Measurements from ENCODE around the gene FAM222B. TPM values are rescaled to one million over a fixed set of nuclear protein-coding genes. Genes with fewer than 3 reads are reported as not detected.

Gene FAM222B
- total RNA-seq, 1 experiment from 2014 or later, result 4.8 TPM

GRCh38 chr17:28746611-28747050, 96.0 kb downstream of the FAM222B start:
- DNase-seq (peak; percentile 74), ATAC-seq (peak; percentile 11)
- BruUV-seq (replicated peaks), result no TSS peak
- H3K27me3 ChIP-seq (ENCODE audit: low read length), result no peaks in the 10 kb centered on the region
- peak overlapping the region; percentile 89 for H3K4me3 ChIP-seq (ENCODE audit: low read length)
- peaks cover 27% of the 10 kb centered on the region for H3K4me1 ChIP-seq (ENCODE audit: insufficient read depth, low read length)
- TF ChIP-seq EZH2 (IDR thresholded peaks at IDR 0.05; ENCODE audit: low read length, unreplicated experiment), result no peak
- no peak for TF ChIP-seq EZH2phosphoT487 (IDR thresholded peaks at IDR 0.05; ENCODE audit: borderline replicate concordance, low read length)
- TF ChIP-seq CTCF (conservative IDR thresholded peaks at IDR 0.05; ENCODE audit: low read depth, low read length), result no peak
- H3K9ac ChIP-seq (ENCODE audit: low read length), result peak overlapping the region; percentile 95
- H2AFZ ChIP-seq (ENCODE audit: low read length), result no peak overlapping the region
- no peaks in the 10 kb centered on the region for H3F3A ChIP-seq (ENCODE audit: low read length, unreplicated experiment)
- no peaks in the 10 kb centered on the region for H3K9me2 ChIP-seq (replicated peaks; ENCODE audit: low read length)
- no peaks in the 10 kb centered on the region for H3K9me3 ChIP-seq (ENCODE audit: low read length)
- intact Hi-C loops (cut with micrococcal nuclease), result no loop called here
- peaks cover 27% of the 10 kb centered on the region for H4K20me1 ChIP-seq (ENCODE audit: low read length)
- POLR2A ChIA-PET (ENCODE audit: unreplicated experiment), result interaction anchor here (0.5 to 1.0 kb wide), 2 partner anchors 18 to 20 kb away, joined by 4 read pairs; partner anchors contain the start of genes NEK8 and TLCD1
- H3K4me2 ChIP-seq (ENCODE audit: low read length), result peak overlapping the region; percentile 99
- peaks cover 30% of the 10 kb centered on the region for H3K36me3 ChIP-seq (ENCODE audit: low read depth, low read length)
- CTCF ChIA-PET, result interaction anchor here (0.9 to 2.8 kb wide), 3 partner anchors 18 to 20 kb away, joined by 3 to 14 read pairs (median 11); partner anchors contain the start of genes NEK8 and TLCD1
- H3K27ac ChIP-seq (ENCODE audit: low read length), result peak overlapping the region; percentile 99
- peaks cover 51% of the 10 kb centered on the region for H3K79me2 ChIP-seq (ENCODE audit: low read length)

GRCh38 chr17:28745786-28746411, 96.7 kb downstream of the FAM222B start:
- POLR2A ChIA-PET (ENCODE audit: unreplicated experiment), result interaction anchor here (0.8 to 1.0 kb wide), 2 partner anchors 17 to 19 kb away, joined by 3 to 4 read pairs; partner anchors contain the start of genes NEK8 and TLCD1
- intact Hi-C loops (cut with micrococcal nuclease), result no loop called here

GRCh38 chr17:28744972-28745785, 97.4 kb downstream of the FAM222B start:
- no peak for TF ChIP-seq EZH2phosphoT487 (IDR thresholded peaks at IDR 0.05; ENCODE audit: borderline replicate concordance, low read length)
- TF ChIP-seq EZH2 (IDR thresholded peaks at IDR 0.05; ENCODE audit: low read length, unreplicated experiment), result no peak
- no peak for TF ChIP-seq CTCF (conservative IDR thresholded peaks at IDR 0.05; ENCODE audit: low read depth, low read length)
- H3K9ac ChIP-seq (ENCODE audit: low read length), result peak overlapping the region; percentile 95
- peak overlapping the region; percentile 89 for H3K4me3 ChIP-seq (ENCODE audit: low read length)
- BruUV-seq (replicated peaks), result TSS peak; percentile 29
- peak overlapping the region; percentile 99 for H3K27ac ChIP-seq (ENCODE audit: low read length)
- no peaks in the 10 kb centered on the region for H3K9me2 ChIP-seq (replicated peaks; ENCODE audit: low read length)
- peaks cover 43% of the 10 kb centered on the region for H3K79me2 ChIP-seq (ENCODE audit: low read length)
- DNase-seq, result peak; percentile 41
- no peaks in the 10 kb centered on the region for H3F3A ChIP-seq (ENCODE audit: low read length, unreplicated experiment)
- H3K27me3 ChIP-seq (ENCODE audit: low read length), result no peaks in the 10 kb centered on the region
- H3K36me3 ChIP-seq (ENCODE audit: low read depth, low read length), result peaks cover 22% of the 10 kb centered on the region
- H3K9me3 ChIP-seq (ENCODE audit: low read length), result no peaks in the 10 kb centered on the region
- H3K4me1 ChIP-seq (ENCODE audit: insufficient read depth, low read length), result peaks cover 27% of the 10 kb centered on the region
- intact Hi-C loops (cut with micrococcal nuclease), result no loop called here
- ChIA-PET POLR2A (ENCODE audit: unreplicated experiment) (interaction anchor here (0.8 kb wide), 1 partner anchor 16 kb away, joined by 3 read pairs; the partner anchor contains the start of gene NEK8), CTCF (interaction anchor here (2.8 kb wide), 1 partner anchor 18 kb away, joined by 14 read pairs; the partner anchor contains the start of gene TLCD1)
- ATAC-seq, result peak; percentile 6; the same call in 1 of the 2 replicates
- peaks cover 21% of the 10 kb centered on the region for H4K20me1 ChIP-seq (ENCODE audit: low read length)
- H3K4me2 ChIP-seq (ENCODE audit: low read length), result peak overlapping the region; percentile 99
- no peak overlapping the region for H2AFZ ChIP-seq (ENCODE audit: low read length)

More at GRCh38 chr17:28745786-28746411, 96.7 kb downstream of the FAM222B start:
- no peaks in the 10 kb centered on the region for H3F3A ChIP-seq (ENCODE audit: low read length, unreplicated experiment)
- no peaks in the 10 kb centered on the region for H3K27me3 ChIP-seq (ENCODE audit: low read length)
- H3K9ac ChIP-seq (ENCODE audit: low read length), result peak overlapping the region; percentile 95
- BruUV-seq (replicated peaks), result no TSS peak
- peaks cover 27% of the 10 kb centered on the region for H3K4me1 ChIP-seq (ENCODE audit: insufficient read depth, low read length)
- ATAC-seq (peak; percentile 40), DNase-seq (peak; percentile 88)
- peak overlapping the region; percentile 99 for H3K4me2 ChIP-seq (ENCODE audit: low read length)
- peaks cover 50% of the 10 kb centered on the region for H3K79me2 ChIP-seq (ENCODE audit: low read length)
- H3K9me2 ChIP-seq (replicated peaks; ENCODE audit: low read length), result no peaks in the 10 kb centered on the region
- H4K20me1 ChIP-seq (ENCODE audit: low read length), result peaks cover 27% of the 10 kb centered on the region
- no peak for TF ChIP-seq EZH2 (IDR thresholded peaks at IDR 0.05; ENCODE audit: low read length, unreplicated experiment)
- peaks cover 29% of the 10 kb centered on the region for H3K36me3 ChIP-seq (ENCODE audit: low read depth, low read length)
- H3K27ac ChIP-seq (ENCODE audit: low read length), result peak overlapping the region; percentile 99
- H3K9me3 ChIP-seq (ENCODE audit: low read length), result no peaks in the 10 kb centered on the region
- CTCF ChIA-PET, result interaction anchor here (0.9 to 2.8 kb wide), 2 partner anchors 17 to 19 kb away, joined by 3 to 14 read pairs; partner anchors contain the start of genes NEK8 and TLCD1
- H3K4me3 ChIP-seq (ENCODE audit: low read length), result peak overlapping the region; percentile 89
- no peak overlapping the region for H2AFZ ChIP-seq (ENCODE audit: low read length)

Data from PC-3 (cell line).